K562 (cell line): ENCODE data around the gene FN3K.

Experiments used
- CEBPB ChIP-seq: fragments of 450-650 bp; IDR thresholded peaks from 2 replicates; pipeline ENCODE4 v1.6.1; 2016; ENCODE audit warnings: missing genetic modification characterization, missing compliant biosample characterization
- ELF4 ChIP-seq: fragments of 450-650 bp; formaldehyde crosslinking; IDR thresholded peaks from 2 replicates; pipeline ENCODE4 v1.4.0; 2022; ENCODE audit warnings: missing genetic modification characterization
- MAZ ChIP-seq, 2 experiments: fragments of 450-650 bp in 1 of 2; sonication (generic) in 1 of 2; formaldehyde crosslinking; IDR thresholded peaks in 1 of 2; conservative IDR thresholded peaks in 1 of 2; 2 replicates each; pipeline versions ENCODE4 v1.4.0 to v1.5.0; 2020; ENCODE audit warnings: mild to moderate bottlenecking in 1 of 2, missing genetic modification reagents in 1 of 2
- MYNN ChIP-seq, 2 experiments: sonication (generic); formaldehyde crosslinking in 1 of 2; IDR thresholded peaks; 2 replicates each; pipeline versions ENCODE4 v1.5.0 to v1.6.1; 2016 to 2020; ENCODE audit warnings: antibody characterized with exemption in 1 of 2, missing genetic modification reagents in 1 of 2
- RBM22 ChIP-seq: fragments of 200-400 bp; formaldehyde crosslinking; IDR thresholded peaks from 2 replicates; pipeline ENCODE4 v1.6.1; 2018; ENCODE audit warnings: low read length, low read depth; ENCODE audit not compliant: poor library complexity, severe bottlenecking
- TRIM28 ChIP-seq: fragments of 450-650 bp; IDR thresholded peaks from 2 replicates; pipeline ENCODE4 v1.6.1; 2017
- ZNF124 ChIP-seq: sonication (generic); formaldehyde crosslinking; IDR thresholded peaks from 2 replicates; pipeline ENCODE4 v1.8.1; 2022; ENCODE audit warnings: missing genetic modification reagents
- ZNF143 ChIP-seq: sonication (generic); formaldehyde crosslinking; IDR thresholded peaks from 2 replicates; pipeline ENCODE4 v1.9.0; 2022; ENCODE audit warnings: mild to moderate bottlenecking, missing genetic modification reagents
- ZNF780A ChIP-seq: fragments of 250-450 bp; sonication (Bioruptor Pico); IDR thresholded peaks from 2 replicates; pipeline ENCODE4 v1.5.0; 2021; ENCODE audit warnings: mild to moderate bottlenecking
- TF ChIP-seq, protein P1 (sequence below): fragments of 450-650 bp; IDR thresholded peaks from 2 replicates; pipeline ENCODE4 v1.6.1; 2017; ENCODE audit warnings: mild to moderate bottlenecking, moderate library complexity
- TF ChIP-seq, protein P2 (sequence below): sonication (generic); formaldehyde crosslinking; IDR thresholded peaks from 2 replicates; pipeline ENCODE4 v1.9.0; 2022; ENCODE audit warnings: mild to moderate bottlenecking, missing genetic modification reagents
- TF ChIP-seq, protein P3 (sequence below): IDR thresholded peaks from 3 replicates; pipeline ENCODE4 v1.6.1; 2011; ENCODE audit warnings: borderline replicate concordance, mild to moderate bottlenecking, moderate library complexity; ENCODE audit not compliant: insufficient read length; ENCODE audit errors: extremely low read depth

DNA sequence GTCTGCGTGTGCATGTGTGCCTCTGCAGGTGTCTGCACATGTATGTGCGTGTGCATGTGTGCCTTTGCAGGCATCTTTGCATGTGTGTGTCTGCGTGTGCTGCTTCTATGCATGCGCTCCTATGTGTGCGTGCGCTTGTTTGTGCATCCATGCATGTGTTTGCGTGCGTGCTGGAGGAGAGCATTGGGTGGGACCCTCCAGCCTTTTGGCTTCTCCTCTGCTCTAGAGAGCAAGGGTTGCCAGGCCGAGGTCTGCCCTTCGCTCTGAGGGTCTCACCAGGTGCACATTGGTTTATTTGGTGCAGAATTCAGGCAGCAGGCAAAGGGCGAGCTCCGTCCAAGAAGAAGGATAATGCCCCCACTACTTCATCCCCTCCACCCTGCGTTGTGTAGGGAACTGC lies 35.9 kb upstream of the FN3K start:
- TF ChIP-seq MAZ (CRISPR knock-in tag; conservative IDR thresholded peaks at IDR 0.05 in 1 of 2, IDR thresholded peaks at IDR 0.05 in 1 of 2) = no peak
- no peak for TF ChIP-seq ZNF143 (CRISPR knock-in tag)
- no peak for TF ChIP-seq RBM22
- no peak for TF ChIP-seq MYNN (IDR thresholded peaks at IDR 0.05)
- no peak for TF ChIP-seq MYNN (CRISPR knock-in tag; IDR thresholded peaks at IDR 0.05)
- TF ChIP-seq, protein P1, sequence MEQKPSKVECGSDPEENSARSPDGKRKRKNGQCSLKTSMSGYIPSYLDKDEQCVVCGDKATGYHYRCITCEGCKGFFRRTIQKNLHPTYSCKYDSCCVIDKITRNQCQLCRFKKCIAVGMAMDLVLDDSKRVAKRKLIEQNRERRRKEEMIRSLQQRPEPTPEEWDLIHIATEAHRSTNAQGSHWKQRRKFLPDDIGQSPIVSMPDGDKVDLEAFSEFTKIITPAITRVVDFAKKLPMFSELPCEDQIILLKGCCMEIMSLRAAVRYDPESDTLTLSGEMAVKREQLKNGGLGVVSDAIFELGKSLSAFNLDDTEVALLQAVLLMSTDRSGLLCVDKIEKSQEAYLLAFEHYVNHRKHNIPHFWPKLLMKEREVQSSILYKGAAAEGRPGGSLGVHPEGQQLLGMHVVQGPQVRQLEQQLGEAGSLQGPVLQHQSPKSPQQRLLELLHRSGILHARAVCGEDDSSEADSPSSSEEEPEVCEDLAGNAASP = no peak
- no peak for TF ChIP-seq CEBPB (tag)
- no peak for TF ChIP-seq ELF4 (CRISPR knock-in tag)
- TF ChIP-seq TRIM28 = no peak
- TF ChIP-seq, protein P2, sequence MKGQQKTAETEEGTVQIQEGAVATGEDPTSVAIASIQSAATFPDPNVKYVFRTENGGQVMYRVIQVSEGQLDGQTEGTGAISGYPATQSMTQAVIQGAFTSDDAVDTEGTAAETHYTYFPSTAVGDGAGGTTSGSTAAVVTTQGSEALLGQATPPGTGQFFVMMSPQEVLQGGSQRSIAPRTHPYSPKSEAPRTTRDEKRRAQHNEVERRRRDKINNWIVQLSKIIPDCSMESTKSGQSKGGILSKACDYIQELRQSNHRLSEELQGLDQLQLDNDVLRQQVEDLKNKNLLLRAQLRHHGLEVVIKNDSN (CRISPR knock-in tag) = no peak
- TF ChIP-seq, protein P3, sequence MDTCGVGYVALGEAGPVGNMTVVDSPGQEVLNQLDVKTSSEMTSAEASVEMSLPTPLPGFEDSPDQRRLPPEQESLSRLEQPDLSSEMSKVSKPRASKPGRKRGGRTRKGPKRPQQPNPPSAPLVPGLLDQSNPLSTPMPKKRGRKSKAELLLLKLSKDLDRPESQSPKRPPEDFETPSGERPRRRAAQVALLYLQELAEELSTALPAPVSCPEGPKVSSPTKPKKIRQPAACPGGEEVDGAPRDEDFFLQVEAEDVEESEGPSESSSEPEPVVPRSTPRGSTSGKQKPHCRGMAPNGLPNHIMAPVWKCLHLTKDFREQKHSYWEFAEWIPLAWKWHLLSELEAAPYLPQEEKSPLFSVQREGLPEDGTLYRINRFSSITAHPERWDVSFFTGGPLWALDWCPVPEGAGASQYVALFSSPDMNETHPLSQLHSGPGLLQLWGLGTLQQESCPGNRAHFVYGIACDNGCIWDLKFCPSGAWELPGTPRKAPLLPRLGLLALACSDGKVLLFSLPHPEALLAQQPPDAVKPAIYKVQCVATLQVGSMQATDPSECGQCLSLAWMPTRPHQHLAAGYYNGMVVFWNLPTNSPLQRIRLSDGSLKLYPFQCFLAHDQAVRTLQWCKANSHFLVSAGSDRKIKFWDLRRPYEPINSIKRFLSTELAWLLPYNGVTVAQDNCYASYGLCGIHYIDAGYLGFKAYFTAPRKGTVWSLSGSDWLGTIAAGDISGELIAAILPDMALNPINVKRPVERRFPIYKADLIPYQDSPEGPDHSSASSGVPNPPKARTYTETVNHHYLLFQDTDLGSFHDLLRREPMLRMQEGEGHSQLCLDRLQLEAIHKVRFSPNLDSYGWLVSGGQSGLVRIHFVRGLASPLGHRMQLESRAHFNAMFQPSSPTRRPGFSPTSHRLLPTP = no peak
- no peak for TF ChIP-seq ZNF780A (CRISPR knock-in tag)
- TF ChIP-seq ZNF124 (CRISPR knock-in tag) = no peak
